ENCODE data around the gene RASSF3. TPM values are rescaled to one million over a fixed set of nuclear protein-coding genes. Genes with fewer than 3 reads are reported as not detected.

Gene RASSF3
- total and polyA plus RNA-seq, 2 of the 13 experiments (the other 11 are each of a cell fraction or from before 2014, with no cell fraction given) = 15.5 to 16.0 TPM

- TF ChIP-seq ZNF3 (CRISPR knock-in tag; IDR thresholded peaks at IDR 0.05) (no peak), EEA1 (CRISPR knock-in tag; IDR thresholded peaks at IDR 0.05; ENCODE audit: borderline replicate concordance) (no peak)
Observed at GRCh38 chr12:64675795-64676194, 65.5 kb downstream of the RASSF3 start (continued).

- intact Hi-C loops (cut with micrococcal nuclease; ENCODE audit: unreplicated experiment) = no loop called here
- no peaks in the 10 kb centered on the region for H3K36me3 ChIP-seq (replicated peaks in 1 of 2; ENCODE audit: control insufficient read depth in 1 of 2, insufficient read depth in 2 of 2, low read length in 2 of 2)
- H3K9ac ChIP-seq (ENCODE audit: insufficient read depth, low read depth, low read length) = no peak overlapping the region
- in situ Hi-C loops (cut with HindIII; ENCODE audit: extremely low pct_ligation_motif_present, low pct_unique_long_range_greater_than_20kb) = no loop called here
- no peak overlapping the region for H3K4me2 ChIP-seq (ENCODE audit: low read depth, low read length)
- H4K20me1 ChIP-seq (ENCODE audit: insufficient read depth, low read length) = peaks cover 3% of the 10 kb centered on the region; the same call in 1 of the 2 replicates
- peak; percentile 80 for ATAC-seq
- WGBS (ENCODE audit: low lambda C conversion rate) = 97% methylated on average over 2 of the region's 2 CpGs
- H3K79me2 ChIP-seq (ENCODE audit: insufficient read depth, low read length) = peaks cover 17% of the 10 kb centered on the region
- no peak for DNase-seq (ENCODE audit: low spot score)
- CTCF ChIA-PET (ENCODE audit: low intra/inter-chr PET ratio, low total read pairs) = no interaction called here
- no peak for FAIRE-seq
- no TSS peak for BruUV-seq (replicated peaks)
- H3K4me1 ChIP-seq (ENCODE audit: insufficient read depth, low read length) = peaks cover 66% of the 10 kb centered on the region
- no peaks in the 10 kb centered on the region for H3K9me3 ChIP-seq (ENCODE audit: low read length)
- POLR2A ChIA-PET = no interaction called here
- H3K27ac ChIP-seq (ENCODE audit: extremely low read length, insufficient read depth, low read length) = no peak overlapping the region
- no peaks in the 10 kb centered on the region for H3K27me3 ChIP-seq (ENCODE audit: control insufficient read depth in 1 of 2, insufficient read depth in 2 of 2, low read length in 2 of 2)
- no peak overlapping the region for H3K4me3 ChIP-seq (replicated peaks in 1 of 3; ENCODE audit: insufficient read depth in 1 of 3, low read depth in 2 of 3, low read length in 3 of 3)
- H2AFZ ChIP-seq (ENCODE audit: low read length) = no peak overlapping the region
- TF ChIP-seq ZNF776 (CRISPR knock-in tag; IDR thresholded peaks at IDR 0.05) = no peak
- TF ChIP-seq MED8 (CRISPR knock-in tag; IDR thresholded peaks at IDR 0.05; ENCODE audit: insufficient replicate concordance) = no peak
- TF ChIP-seq ZEB1 (IDR thresholded peaks at IDR 0.05; ENCODE audit: insufficient replicate concordance, low read depth) = peak; percentile 78
- TF ChIP-seq HOMEZ (CRISPR knock-in tag; IDR thresholded peaks at IDR 0.05; ENCODE audit: low read depth) = no peak
- TF ChIP-seq GRHL1 (CRISPR knock-in tag; conservative IDR thresholded peaks at IDR 0.05) = no peak
- no peak for TF ChIP-seq GZF1 (CRISPR knock-in tag; IDR thresholded peaks at IDR 0.05)
- TF ChIP-seq MNT (IDR thresholded peaks at IDR 0.05) = no peak
- TF ChIP-seq ZNF414 (CRISPR knock-in tag; IDR thresholded peaks at IDR 0.05) = no peak
- TF ChIP-seq KDM5A (IDR thresholded peaks at IDR 0.05; ENCODE audit: borderline replicate concordance, low read length) = no peak
- TF ChIP-seq ZNF121 (CRISPR knock-in tag; IDR thresholded peaks at IDR 0.05) = no peak
- TF ChIP-seq CTCF (CRISPR knock-in tag; IDR thresholded peaks at IDR 0.05) = peak; percentile 30; the same call in 1 of the 2 replicates
- peak; percentile 21; the same call in 1 of the 2 replicates for TF ChIP-seq SMC3 (IDR thresholded peaks at IDR 0.05; ENCODE audit: low read length)
- no peak for TF ChIP-seq ZNF557 (CRISPR knock-in tag; IDR thresholded peaks at IDR 0.05)
- TF ChIP-seq KLF15 (CRISPR knock-in tag; IDR thresholded peaks at IDR 0.05; ENCODE audit: borderline replicate concordance) = no peak
- no peak for TF ChIP-seq FOXC1 (CRISPR knock-in tag; IDR thresholded peaks at IDR 0.05; ENCODE audit: borderline replicate concordance)
Observed at GRCh38 chr12:64678248-64678647, 68.0 kb downstream of the RASSF3 start.

Measured in HepG2 (cell line).